ENCODE results near the gene CRB1.

- TF ChIP-seq ZNF8 (CRISPR knock-in tag; IDR thresholded peaks at IDR 0.05) (no peak), TCF4 (CRISPR knock-in tag; IDR thresholded peaks at IDR 0.05; ENCODE audit: borderline replicate concordance) (peak; percentile 92; the same call in 1 of the 2 replicates), ZC3H10 (CRISPR knock-in tag; IDR thresholded peaks at IDR 0.05) (no peak), SNAI2 (CRISPR knock-in tag; IDR thresholded peaks at IDR 0.05) (no peak), RARB (CRISPR knock-in tag; IDR thresholded peaks at IDR 0.05) (no peak), POU6F1 (CRISPR knock-in tag; IDR thresholded peaks at IDR 0.05; ENCODE audit: borderline replicate concordance, low read depth) (no peak), ZFP30 (CRISPR knock-in tag; IDR thresholded peaks at IDR 0.05) (no peak), CSRNP3 (CRISPR knock-in tag; IDR thresholded peaks at IDR 0.05) (no peak), CSDC2 (CRISPR knock-in tag; IDR thresholded peaks at IDR 0.05) (no peak), ARNTL (CRISPR knock-in tag; IDR thresholded peaks at IDR 0.05; ENCODE audit: borderline replicate concordance, low read depth) (no peak), TSHZ2 (CRISPR knock-in tag; IDR thresholded peaks at IDR 0.05) (peak; percentile 41; the same call in 1 of the 2 replicates), ZFP3 (CRISPR knock-in tag; IDR thresholded peaks at IDR 0.05) (no peak), BACH2 (CRISPR knock-in tag; IDR thresholded peaks at IDR 0.05; ENCODE audit: borderline replicate concordance) (no peak)
Measured at GRCh38 chr1:197470330-197470729, 202.3 kb downstream of the CRB1 start.

Measured in SK-N-SH treated with all-trans-retinoic acid at 6 μM for 48 hours (cell line).